KOPT-K1 (cell line): ENCODE measurements around the gene CERS5.
"Not testable (repeated sequence)": the region's sequence is repeated elsewhere in the genome, so short reads cannot be mapped to it uniquely, and the experiment has no call there.

Experiments used
- H3K27ac ChIP-seq: fragments of 200-600 bp; sonication (generic); 2 replicates; pipeline ENCODE4 v1.5.1; 2016; ENCODE audit warnings: antibody characterized with exemption, mild to moderate bottlenecking, low read depth, low read length; ENCODE audit not compliant: poor library complexity, severe bottlenecking
- H3K36me3 ChIP-seq: fragments of 200-600 bp; sonication (generic); 2 replicates; pipeline ENCODE4 v1.5.1; 2017; ENCODE audit warnings: antibody characterized with exemption, mild to moderate bottlenecking, low read length, moderate library complexity; ENCODE audit not compliant: insufficient read depth
- H3K9me3 ChIP-seq: fragments of 200-600 bp; sonication (generic); 2 replicates; pipeline ENCODE4 v1.5.1; 2017; ENCODE audit warnings: antibody characterized with exemption, low read length, mild to moderate bottlenecking; ENCODE audit not compliant: insufficient read depth, poor library complexity, severe bottlenecking

The CERS5 gene

DNA sequence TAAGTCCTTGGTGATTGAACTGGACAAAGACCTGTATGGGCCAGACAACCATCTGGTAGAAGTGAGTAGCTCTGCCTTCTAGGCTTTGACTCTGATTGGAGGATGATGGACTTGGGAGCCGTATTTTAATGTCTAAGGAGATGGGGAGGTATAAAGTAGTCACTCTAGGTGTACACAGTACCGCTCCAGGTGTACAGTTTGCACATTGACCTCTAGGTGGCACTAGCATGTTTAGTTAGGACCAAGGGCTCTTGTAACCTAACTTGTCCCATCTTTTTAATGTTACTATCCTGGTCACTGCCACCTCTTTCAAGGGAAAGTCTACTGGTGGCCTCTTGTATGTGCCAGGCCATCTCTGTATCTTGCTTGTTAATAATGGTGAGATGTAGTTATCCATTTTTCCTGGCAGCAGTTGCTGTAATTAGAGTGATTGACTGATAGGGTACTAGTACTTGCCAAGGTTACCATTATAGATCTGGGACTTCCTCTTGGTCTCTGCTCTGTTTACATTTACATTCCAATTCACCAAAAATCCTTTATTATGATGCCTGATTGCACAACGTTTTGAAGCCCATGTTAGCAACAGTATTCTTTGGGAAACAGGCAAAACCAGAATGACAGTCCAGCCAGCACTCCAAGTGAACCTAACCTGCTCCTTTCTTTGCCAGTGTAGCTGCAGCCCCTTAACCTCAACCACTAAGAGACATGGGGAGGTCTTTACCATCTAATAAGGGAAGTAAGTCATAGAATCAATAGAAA is 78.4 kb downstream of the CERS5 start:
- peaks cover 75% of the 10 kb centered on the region for H3K36me3 ChIP-seq
- H3K27ac ChIP-seq = no peak overlapping the region
- no peaks in the 10 kb centered on the region for H3K9me3 ChIP-seq

DNA sequence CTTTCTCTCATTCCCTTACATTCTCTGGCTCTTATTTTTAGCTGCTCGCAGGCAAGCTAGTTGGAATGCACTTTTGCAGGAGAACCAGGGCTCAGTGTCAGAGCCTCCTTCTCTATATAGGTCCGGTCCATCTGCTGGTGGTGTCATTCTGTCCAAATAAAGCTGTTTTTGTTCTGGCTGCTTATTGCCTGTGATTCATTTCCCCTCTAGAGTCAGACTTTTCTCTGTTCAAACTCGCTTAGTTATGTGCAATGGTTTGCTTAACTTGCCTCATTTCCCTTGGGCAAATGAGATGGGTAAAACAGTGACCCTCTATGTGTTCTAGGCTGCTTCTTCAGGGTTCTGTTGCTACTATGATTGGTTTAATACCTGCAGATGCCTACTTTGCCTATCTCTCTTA is 79.2 kb downstream of the CERS5 start:
- Histone ChIP-seq H3K9me3 (no peaks in the 10 kb centered on the region), H3K36me3 (peaks cover 67% of the 10 kb centered on the region), H3K27ac (no peak overlapping the region)

DNA sequence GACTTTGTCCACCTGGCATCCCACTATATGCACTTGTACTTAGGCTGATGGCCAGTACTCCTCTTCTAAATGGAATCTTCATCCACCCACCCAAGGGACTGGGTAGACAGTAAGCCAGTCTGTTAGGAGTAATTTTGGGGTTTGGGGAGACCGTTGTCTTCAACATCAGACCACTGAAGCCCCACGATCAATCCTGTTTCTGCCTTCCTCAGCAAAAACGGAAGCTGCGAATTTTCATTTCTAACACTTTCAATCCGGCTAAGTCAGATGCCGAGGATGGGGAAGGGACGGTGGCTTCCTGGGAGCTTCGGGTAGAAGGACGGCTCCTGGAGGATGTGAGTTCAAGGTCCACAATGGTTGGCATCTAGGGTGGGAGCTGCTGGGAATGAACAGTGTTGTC is 80.0 kb downstream of the CERS5 start:
- peaks cover 59% of the 10 kb centered on the region for H3K36me3 ChIP-seq
- no peaks in the 10 kb centered on the region for H3K9me3 ChIP-seq
- H3K27ac ChIP-seq = no peak overlapping the region

GRCh38 chr12:50086148-50086547 is 81.0 kb downstream of the CERS5 start:
- H3K27ac ChIP-seq = peak overlapping the region; percentile 73
- no peaks in the 10 kb centered on the region for H3K9me3 ChIP-seq
- peaks cover 49% of the 10 kb centered on the region for H3K36me3 ChIP-seq

- H3K27ac ChIP-seq = peak overlapping the region; percentile 73
- peaks cover 44% of the 10 kb centered on the region for H3K36me3 ChIP-seq
- H3K9me3 ChIP-seq = no peaks in the 10 kb centered on the region
Observed at GRCh38 chr12:50085615-50086072, 81.5 kb downstream of the CERS5 start.

DNA sequence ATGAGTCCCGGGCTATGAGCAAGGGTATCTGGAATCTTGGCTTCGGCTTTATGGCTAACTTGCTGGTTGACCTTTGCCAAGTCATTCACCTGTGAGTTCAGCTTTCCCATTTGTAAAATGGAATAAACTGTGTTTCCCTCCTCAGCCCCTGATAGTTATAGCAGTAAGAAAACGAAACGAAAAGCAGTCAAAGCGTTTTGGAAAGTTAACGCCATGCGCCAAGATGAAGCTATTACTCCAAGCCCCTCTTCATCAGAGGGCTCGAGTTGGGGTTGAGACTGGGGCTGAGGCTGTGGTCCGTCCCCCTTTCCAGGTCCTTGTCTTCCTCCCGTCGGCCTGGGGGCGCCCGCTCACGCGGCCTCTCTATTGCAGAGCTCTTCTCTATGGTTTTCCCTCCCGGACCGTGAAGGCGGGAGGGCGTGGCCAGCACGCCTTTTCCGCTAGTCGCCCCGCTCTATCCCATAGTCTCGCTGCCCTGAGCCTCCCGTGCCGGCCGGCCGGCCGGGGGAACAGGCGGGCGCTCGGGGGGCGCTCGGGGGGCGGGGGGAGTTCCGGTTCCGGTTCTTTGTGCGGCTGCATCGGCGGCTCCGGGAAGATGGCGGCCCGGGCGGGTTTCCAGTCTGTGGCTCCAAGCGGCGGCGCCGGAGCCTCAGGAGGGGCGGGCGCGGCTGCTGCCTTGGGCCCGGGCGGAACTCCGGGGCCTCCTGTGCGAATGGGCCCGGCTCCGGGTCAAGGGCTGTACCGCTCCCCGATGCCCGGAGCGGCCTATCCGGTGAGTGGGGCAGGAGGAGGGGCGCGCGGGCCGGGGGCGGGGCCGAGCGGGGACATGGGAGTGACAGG is 82.2 kb downstream of the CERS5 start, which contains the start of gene SMARCD1:
SMARCD1 (plus strand) TSS at position 568 of the 840 bp plus-strand sequence; CDS start at position 596, 28 bp downstream.
- no peaks in the 10 kb centered on the region for H3K9me3 ChIP-seq
- peaks cover 37% of the 10 kb centered on the region for H3K36me3 ChIP-seq
- peak within 1 kb of the TSS; percentile 73 for H3K27ac ChIP-seq

DNA sequence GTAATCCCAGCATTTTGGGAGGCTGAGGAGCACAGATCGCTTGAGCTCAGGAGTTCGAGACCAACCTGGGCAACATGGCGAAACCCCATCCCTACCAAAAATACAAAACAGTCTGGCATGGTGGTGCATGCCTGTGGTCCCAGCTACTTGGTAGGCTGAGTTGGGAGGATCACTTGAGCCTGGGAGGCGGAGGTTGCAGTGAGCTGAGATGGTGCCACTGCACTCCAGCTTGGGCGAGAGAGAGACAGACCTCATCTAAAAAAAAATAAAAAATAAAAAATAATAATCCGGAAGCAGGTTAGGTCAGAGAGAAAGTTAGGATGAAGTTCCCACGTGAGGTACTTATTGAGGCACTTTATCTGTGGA is 82.8 kb downstream of the CERS5 start:
- Histone ChIP-seq H3K27ac (peak overlapping the region; percentile 73), H3K36me3 (peaks cover 31% of the 10 kb centered on the region)
- not testable (repeated sequence) for H3K9me3 ChIP-seq

GRCh38 chr12:50083301-50083700 is 83.9 kb downstream of the CERS5 start:
- peaks cover 20% of the 10 kb centered on the region for H3K36me3 ChIP-seq
- no peak overlapping the region for H3K27ac ChIP-seq
- no peaks in the 10 kb centered on the region for H3K9me3 ChIP-seq

DNA sequence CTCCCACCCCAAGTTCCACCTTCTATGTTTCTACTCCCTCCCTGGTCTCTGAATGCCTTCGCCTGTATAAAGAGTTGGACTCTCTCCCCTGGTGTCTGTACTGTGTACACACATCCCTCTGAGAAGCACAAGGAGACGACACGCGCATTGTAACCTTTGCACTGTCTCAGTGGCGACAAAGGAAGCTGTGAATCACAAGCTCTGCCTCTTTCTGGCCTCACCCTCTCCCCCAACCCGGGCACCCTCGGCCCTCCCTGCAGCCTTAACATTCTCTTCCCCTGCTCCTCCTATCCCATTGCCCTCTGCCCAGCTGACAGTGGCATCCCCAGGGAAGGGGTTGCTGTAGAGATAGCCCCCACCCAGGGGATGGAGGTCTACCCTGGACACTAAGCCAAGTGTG is 84.5 kb downstream of the CERS5 start:
- H3K36me3 ChIP-seq = peaks cover 14% of the 10 kb centered on the region
- H3K27ac ChIP-seq = no peak overlapping the region
- no peaks in the 10 kb centered on the region for H3K9me3 ChIP-seq

GRCh38 chr12:50081096-50081808 is 85.9 kb downstream of the CERS5 start:
- Histone ChIP-seq H3K9me3 (no peaks in the 10 kb centered on the region), H3K36me3 (no peaks in the 10 kb centered on the region; the same call in 1 of the 2 replicates), H3K27ac (no peak overlapping the region)

DNA sequence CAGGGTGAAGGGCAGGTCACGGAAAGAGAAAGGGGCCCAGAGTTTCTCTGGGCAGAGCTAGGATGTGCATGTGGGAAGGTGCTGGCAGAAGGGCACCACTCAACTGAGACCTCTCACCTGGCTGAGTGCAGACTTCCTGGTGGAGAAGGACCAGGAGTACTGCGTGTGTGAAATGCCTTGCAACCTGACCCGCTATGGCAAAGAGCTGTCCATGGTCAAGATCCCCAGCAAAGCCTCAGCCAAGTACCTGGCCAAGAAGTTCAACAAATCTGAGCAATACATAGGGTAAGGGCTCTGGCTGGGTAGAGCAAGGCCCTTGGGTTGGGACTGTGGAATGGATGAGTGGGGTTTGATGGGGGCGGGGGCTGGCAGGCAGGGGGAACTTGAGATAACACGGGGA is 87.4 kb downstream of the CERS5 start:
- no peaks in the 10 kb centered on the region for H3K9me3 ChIP-seq
- H3K27ac ChIP-seq = no peak overlapping the region
- no peaks in the 10 kb centered on the region; the same call in 1 of the 2 replicates for H3K36me3 ChIP-seq
